ENCODE results near the gene HOXB2.

HOXB2 gene

GRCh38 chr17:48565022-48565554 is 20.2 kb upstream of the HOXB2 start:
- DNase-seq, result no peak

GRCh38 chr17:48564188-48565021 is 19.5 kb upstream of the HOXB2 start:
- no peak for DNase-seq

GRCh38 chr17:48563867-48564187 is 18.9 kb upstream of the HOXB2 start:
- no peak for DNase-seq

GRCh38 chr17:48563385-48563838 is 18.5 kb upstream of the HOXB2 start:
- DNase-seq, result no peak

- no peak for DNase-seq
These were observed 18.0 kb upstream of the HOXB2 start for GRCh38 chr17:48562934-48563333.

- DNase-seq, result no peak
These were observed 17.2 kb upstream of the HOXB2 start for GRCh38 chr17:48561884-48562810.

GRCh38 chr17:48559840-48560817 is 15.2 kb upstream of the HOXB2 start:
- DNase-seq, result no peak

- no peak for DNase-seq
These were observed 14.4 kb upstream of the HOXB2 start for GRCh38 chr17:48559122-48559839.

GRCh38 chr17:48558831-48559121 is 13.9 kb upstream of the HOXB2 start:
- DNase-seq, result no peak

- DNase-seq, result no peak
These were observed 13.3 kb upstream of the HOXB2 start for GRCh38 chr17:48558057-48558830.

- no peak for DNase-seq
These were observed 11.9 kb upstream of the HOXB2 start for GRCh38 chr17:48556576-48557401.

- DNase-seq, result no peak
These were observed 11.3 kb upstream of the HOXB2 start for GRCh38 chr17:48556229-48556575.

- peak; percentile 39 for DNase-seq
These were observed 10.6 kb upstream of the HOXB2 start for GRCh38 chr17:48555258-48556228.

GRCh38 chr17:48554412-48555257 is 9.7 kb upstream of the HOXB2 start:
- no peak for DNase-seq

GRCh38 chr17:48553826-48554225 is 8.9 kb upstream of the HOXB2 start:
- no peak for DNase-seq

GRCh38 chr17:48553190-48553547 is 8.3 kb upstream of the HOXB2 start:
- DNase-seq, result no peak

GRCh38 chr17:48552466-48553189 is 7.7 kb upstream of the HOXB2 start:
- DNase-seq, result no peak

Data from CD4-positive, alpha-beta T cell treated with Interleukin-17A for 1 hour (primary cell).